ENCODE results near the gene SBNO2. TPM values are rescaled to one million over a fixed set of nuclear protein-coding genes. Genes with fewer than 3 reads are reported as not detected.

Gene SBNO2
- total RNA-seq, 1 donor from 2014 or later: 30.4 TPM

DNA sequence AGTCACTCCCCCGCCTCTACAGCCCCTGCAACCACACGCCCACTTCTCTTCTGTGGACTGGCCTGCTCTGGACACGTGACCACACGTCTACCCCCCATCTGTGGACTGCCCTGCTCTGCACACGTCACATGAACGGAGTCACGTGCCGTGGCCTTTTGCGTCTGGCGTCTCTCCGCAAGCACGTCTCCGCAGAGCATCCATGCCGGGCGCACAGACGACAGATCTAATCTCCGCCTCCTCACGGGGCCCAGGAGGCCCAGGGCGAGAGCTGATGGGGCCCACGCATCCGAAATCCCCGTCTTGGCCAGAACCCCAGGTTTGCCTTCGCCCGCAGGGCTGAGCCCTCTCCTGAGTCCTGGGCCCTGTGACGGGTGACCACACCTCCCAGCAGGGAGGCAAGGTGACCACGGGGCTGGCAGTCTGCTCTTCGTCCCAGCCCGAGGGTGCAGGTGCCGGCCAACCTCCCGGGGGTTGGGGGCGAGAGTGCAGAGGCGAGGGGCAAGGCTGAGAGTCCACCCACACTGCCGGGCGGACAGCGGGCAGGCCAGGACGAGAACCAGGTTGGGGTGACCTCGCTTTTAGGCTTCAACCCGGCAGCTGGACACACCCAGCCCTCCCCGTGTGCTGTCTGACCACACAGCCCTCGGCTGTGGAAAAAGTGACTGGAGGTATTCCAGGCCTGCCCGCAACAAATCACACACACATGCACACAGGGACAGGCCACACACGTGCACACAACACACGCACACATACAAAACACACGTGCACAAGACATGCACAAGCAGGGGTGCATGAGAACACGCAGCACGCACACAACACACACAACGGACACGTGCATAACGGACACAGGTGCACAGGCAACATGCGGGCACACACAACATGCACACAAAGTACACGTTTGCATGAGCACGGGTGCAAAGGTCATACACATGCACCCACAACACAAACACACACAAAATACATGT, 3.9 kb downstream of the SBNO2 start:
- no peak for DNase-seq (ENCODE audit: low read depth, low spot score)

DNA sequence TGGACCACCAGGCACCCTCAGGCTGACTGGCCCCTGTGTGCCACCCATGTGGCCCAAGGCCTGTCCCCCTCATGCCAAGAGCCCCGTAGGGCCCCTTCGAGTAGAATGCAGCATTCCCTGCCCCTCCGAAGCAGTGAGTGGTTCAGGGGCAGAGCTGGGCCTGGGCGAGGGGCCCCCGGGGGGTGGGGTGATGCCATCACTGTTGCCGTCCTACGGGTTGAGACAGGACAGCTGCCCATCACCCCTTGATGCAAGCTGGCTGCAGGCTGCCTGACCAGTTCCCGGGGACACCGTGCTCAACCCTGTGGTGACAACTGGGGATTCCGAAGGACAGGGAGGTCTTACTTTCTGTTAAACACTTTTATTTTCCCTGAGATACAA, 4.7 kb downstream of the SBNO2 start:
- DNase-seq (ENCODE audit: low read depth, low spot score): no peak

- no peak for DNase-seq (ENCODE audit: low read depth, low spot score)
Observed at GRCh38 chr19:1168572-1169410, 5.3 kb downstream of the SBNO2 start.

- DNase-seq (ENCODE audit: low read depth, low spot score): no peak
Observed at GRCh38 chr19:1167687-1168571, 6.1 kb downstream of the SBNO2 start.

GRCh38 chr19:1166872-1167573, 7.0 kb downstream of the SBNO2 start:
- DNase-seq (ENCODE audit: low read depth, low spot score): no peak

DNA sequence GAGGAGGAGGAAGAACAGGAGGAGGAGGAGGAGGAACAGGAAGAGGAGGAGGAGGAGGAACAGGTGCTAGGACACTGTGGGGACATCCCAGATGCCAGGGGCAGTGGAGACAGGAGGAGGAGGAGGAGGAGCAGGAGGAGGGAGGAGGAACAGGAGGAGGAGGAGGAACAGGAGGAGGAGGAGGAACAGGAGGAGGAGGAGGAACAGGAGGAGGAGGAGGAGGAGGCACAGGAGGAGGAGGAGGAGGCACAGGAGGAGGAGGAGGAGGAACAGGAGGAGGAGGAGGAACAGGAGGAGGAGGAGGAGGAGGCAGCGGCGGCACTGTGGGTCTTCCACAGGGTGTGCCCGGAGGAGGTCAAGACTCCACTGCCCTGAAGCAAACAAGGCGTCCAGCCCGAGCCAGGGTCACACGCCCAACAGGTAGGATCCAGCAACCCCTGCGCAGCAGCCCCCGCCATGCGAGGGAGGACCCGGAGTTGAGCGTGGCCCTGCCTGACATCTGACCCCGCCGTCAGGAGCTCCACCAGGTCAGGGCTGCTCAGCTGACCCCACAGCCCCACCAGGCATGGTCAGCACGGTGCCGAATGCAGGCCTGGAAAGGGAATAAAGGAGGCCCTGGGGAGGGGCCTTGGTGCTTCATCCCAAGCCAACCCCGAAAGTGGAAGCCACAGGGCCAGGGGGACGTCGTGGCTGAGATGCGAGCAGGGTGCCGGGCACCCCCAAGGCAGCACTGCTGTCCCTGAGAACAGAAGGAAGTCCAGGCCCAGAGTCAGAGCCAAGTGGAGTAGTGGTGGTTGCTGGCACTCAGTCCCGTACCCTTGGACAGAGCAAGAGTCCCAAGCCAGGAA, 9.2 kb downstream of the SBNO2 start:
- DNase-seq (ENCODE audit: low read depth, low spot score): no peak

- no peak for DNase-seq (ENCODE audit: low read depth, low spot score)
Observed at GRCh38 chr19:1163934-1164683, 10.0 kb downstream of the SBNO2 start.

GRCh38 chr19:1163283-1163933, 10.7 kb downstream of the SBNO2 start:
- no peak for DNase-seq (ENCODE audit: low read depth, low spot score)

GRCh38 chr19:1162404-1163282, 11.4 kb downstream of the SBNO2 start:
- no peak for DNase-seq (ENCODE audit: low read depth, low spot score)

- DNase-seq (ENCODE audit: low read depth, low spot score): no peak
Observed at GRCh38 chr19:1161716-1162115, 12.4 kb downstream of the SBNO2 start.

- DNase-seq (ENCODE audit: low read depth, low spot score): no peak
Observed at GRCh38 chr19:1159864-1160595, 14.0 kb downstream of the SBNO2 start.

- DNase-seq (ENCODE audit: low read depth, low spot score): no peak
Observed at GRCh38 chr19:1158885-1159448, 15.1 kb downstream of the SBNO2 start.

GRCh38 chr19:1157931-1158884, 15.9 kb downstream of the SBNO2 start:
- DNase-seq (ENCODE audit: low read depth, low spot score): no peak

DNA sequence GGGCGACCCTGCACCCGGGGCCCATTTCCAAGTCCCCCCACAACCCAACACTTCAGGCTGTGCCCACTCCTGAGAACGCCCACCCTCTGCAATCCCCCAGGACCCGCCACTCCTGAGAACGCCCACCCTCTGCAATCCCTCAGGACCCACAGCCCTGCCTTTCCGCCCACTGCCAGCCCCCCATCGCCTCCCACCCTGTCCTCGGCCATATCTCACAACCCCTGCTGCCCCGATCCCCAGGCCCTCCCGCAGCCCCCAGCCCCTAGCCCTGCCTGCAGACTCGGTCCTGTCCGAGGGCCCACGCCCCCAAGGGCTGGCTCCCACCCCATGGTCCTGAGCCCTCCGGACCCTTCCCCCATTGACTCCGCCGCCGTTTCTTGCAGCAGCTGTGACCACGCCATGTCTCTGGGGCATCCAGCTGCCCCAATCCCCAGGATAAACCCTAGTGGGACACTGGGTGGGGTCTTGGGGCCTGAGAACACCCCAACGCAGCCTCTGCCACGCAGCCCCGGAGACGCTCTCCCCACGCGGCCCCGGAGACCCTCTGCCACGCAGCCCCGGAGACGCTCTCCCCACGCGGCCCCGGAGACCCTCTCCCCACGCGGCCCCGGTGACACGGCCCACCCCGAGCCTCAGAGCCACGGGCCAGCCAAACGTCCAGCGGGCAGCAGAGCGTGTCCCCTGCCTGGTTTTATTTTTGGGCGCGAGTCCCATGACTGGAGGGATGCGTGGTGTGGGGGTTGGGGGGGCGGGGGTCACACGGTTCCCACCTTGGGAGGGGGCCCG, 17.0 kb downstream of the SBNO2 start:
- DNase-seq (ENCODE audit: low read depth, low spot score): no peak

Measured in pulmonary artery endothelial cell (primary cell).